Measurements from ENCODE around the gene HK2.

The HK2 gene

GRCh38 chr2:74942263-74942662 is 108.3 kb downstream of the HK2 start:
- Histone ChIP-seq H3K4me2 (no peak overlapping the region), H3K9ac (no peak overlapping the region), H3K79me2 (ENCODE audit: insufficient read depth, low read depth) (no peaks in the 10 kb centered on the region), H4K20me1 (ENCODE audit: insufficient read depth) (no peaks in the 10 kb centered on the region), H3K4me3 (IDR thresholded peaks at IDR 0.05; ENCODE audit: insufficient read depth, low read depth, low read length) (no peak overlapping the region), H3K4me1 (ENCODE audit: low read depth, poor library complexity, severe bottlenecking) (peaks cover 11% of the 10 kb centered on the region), H3K27ac (no peak overlapping the region), H2AFZ (ENCODE audit: low read depth) (no peak overlapping the region), H3K36me3 (ENCODE audit: insufficient read depth) (no peaks in the 10 kb centered on the region), H3K27me3 (ENCODE audit: insufficient read depth, low read depth) (no peaks in the 10 kb centered on the region)
- TF ChIP-seq CTCF (conservative IDR thresholded peaks at IDR 0.05; ENCODE audit: low read depth, low read length): no peak
